ENCODE results near the gene ACTMAP.
A peak's percentile ranks its signal among the peaks of the same experiment; 100 is the strongest.

The ACTMAP gene

DNA sequence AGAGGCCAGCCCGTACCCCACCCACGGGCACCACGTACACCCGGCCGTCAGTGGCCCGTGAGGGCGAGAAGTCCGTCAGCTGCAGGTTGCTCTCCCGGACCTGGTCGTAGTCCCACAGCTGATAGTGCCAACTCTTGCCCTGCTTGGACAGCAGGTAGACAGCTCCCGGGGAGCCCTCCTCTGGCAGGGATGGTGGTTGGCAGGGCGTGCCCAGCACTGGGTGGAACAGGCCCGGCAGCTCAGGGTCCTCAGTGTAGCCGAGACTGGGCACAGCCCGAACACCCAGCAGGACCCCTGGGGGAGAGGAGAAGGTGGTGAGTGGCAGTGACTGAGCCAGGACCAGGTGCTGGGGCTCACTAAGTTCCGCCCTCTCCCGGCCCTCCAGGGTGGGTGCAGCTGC lies 7.8 kb downstream of the ACTMAP start:
- peak; percentile 5 for ATAC-seq
- no peak for TF ChIP-seq POU6F1 (CRISPR knock-in tag; IDR thresholded peaks at IDR 0.05; ENCODE audit: borderline replicate concordance, low read depth)
- no peak for TF ChIP-seq SNAI2 (CRISPR knock-in tag; IDR thresholded peaks at IDR 0.05)
- TF ChIP-seq CREB5 (CRISPR knock-in tag; IDR thresholded peaks at IDR 0.05; ENCODE audit: low read depth), result no peak
- TF ChIP-seq, protein P1, sequence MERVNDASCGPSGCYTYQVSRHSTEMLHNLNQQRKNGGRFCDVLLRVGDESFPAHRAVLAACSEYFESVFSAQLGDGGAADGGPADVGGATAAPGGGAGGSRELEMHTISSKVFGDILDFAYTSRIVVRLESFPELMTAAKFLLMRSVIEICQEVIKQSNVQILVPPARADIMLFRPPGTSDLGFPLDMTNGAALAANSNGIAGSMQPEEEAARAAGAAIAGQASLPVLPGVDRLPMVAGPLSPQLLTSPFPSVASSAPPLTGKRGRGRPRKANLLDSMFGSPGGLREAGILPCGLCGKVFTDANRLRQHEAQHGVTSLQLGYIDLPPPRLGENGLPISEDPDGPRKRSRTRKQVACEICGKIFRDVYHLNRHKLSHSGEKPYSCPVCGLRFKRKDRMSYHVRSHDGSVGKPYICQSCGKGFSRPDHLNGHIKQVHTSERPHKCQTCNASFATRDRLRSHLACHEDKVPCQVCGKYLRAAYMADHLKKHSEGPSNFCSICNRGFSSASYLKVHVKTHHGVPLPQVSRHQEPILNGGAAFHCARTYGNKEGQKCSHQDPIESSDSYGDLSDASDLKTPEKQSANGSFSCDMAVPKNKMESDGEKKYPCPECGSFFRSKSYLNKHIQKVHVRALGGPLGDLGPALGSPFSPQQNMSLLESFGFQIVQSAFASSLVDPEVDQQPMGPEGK (CRISPR knock-in tag; IDR thresholded peaks at IDR 0.05; ENCODE audit: borderline replicate concordance), result no peak
- TF ChIP-seq ZNF565 (CRISPR knock-in tag; conservative IDR thresholded peaks at IDR 0.05; ENCODE audit: low read depth), result no peak
- TF ChIP-seq OSR1 (CRISPR knock-in tag; IDR thresholded peaks at IDR 0.05), result no peak
- no peak for TF ChIP-seq CSRNP3 (CRISPR knock-in tag; IDR thresholded peaks at IDR 0.05)
- TF ChIP-seq, protein P2, sequence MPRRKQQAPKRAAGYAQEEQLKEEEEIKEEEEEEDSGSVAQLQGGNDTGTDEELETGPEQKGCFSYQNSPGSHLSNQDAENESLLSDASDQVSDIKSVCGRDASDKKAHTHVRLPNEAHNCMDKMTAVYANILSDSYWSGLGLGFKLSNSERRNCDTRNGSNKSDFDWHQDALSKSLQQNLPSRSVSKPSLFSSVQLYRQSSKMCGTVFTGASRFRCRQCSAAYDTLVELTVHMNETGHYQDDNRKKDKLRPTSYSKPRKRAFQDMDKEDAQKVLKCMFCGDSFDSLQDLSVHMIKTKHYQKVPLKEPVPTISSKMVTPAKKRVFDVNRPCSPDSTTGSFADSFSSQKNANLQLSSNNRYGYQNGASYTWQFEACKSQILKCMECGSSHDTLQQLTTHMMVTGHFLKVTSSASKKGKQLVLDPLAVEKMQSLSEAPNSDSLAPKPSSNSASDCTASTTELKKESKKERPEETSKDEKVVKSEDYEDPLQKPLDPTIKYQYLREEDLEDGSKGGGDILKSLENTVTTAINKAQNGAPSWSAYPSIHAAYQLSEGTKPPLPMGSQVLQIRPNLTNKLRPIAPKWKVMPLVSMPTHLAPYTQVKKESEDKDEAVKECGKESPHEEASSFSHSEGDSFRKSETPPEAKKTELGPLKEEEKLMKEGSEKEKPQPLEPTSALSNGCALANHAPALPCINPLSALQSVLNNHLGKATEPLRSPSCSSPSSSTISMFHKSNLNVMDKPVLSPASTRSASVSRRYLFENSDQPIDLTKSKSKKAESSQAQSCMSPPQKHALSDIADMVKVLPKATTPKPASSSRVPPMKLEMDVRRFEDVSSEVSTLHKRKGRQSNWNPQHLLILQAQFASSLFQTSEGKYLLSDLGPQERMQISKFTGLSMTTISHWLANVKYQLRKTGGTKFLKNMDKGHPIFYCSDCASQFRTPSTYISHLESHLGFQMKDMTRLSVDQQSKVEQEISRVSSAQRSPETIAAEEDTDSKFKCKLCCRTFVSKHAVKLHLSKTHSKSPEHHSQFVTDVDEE (CRISPR knock-in tag; IDR thresholded peaks at IDR 0.05), result no peak
- TF ChIP-seq ISL1 (CRISPR knock-in tag; IDR thresholded peaks at IDR 0.05), result no peak

- no peak for ATAC-seq
- no peak for TF ChIP-seq OSR1 (CRISPR knock-in tag; IDR thresholded peaks at IDR 0.05)
- no peak for TF ChIP-seq RARB (CRISPR knock-in tag; IDR thresholded peaks at IDR 0.05)
- no peak for TF ChIP-seq TOX (CRISPR knock-in tag; IDR thresholded peaks at IDR 0.05; ENCODE audit: borderline replicate concordance)
- no peak for TF ChIP-seq SNAI2 (CRISPR knock-in tag; IDR thresholded peaks at IDR 0.05)
- no peak for TF ChIP-seq CSRNP3 (CRISPR knock-in tag; IDR thresholded peaks at IDR 0.05)
- no peak for TF ChIP-seq ISL1 (CRISPR knock-in tag; IDR thresholded peaks at IDR 0.05)
- TF ChIP-seq GLIS3 (CRISPR knock-in tag; IDR thresholded peaks at IDR 0.05), result no peak
- TF ChIP-seq ZC3H10 (CRISPR knock-in tag; IDR thresholded peaks at IDR 0.05), result no peak
- no peak for TF ChIP-seq POU6F1 (CRISPR knock-in tag; IDR thresholded peaks at IDR 0.05; ENCODE audit: borderline replicate concordance, low read depth)
- TF ChIP-seq, protein P1 (CRISPR knock-in tag; IDR thresholded peaks at IDR 0.05; ENCODE audit: borderline replicate concordance), result no peak
- TF ChIP-seq BACH2 (CRISPR knock-in tag; IDR thresholded peaks at IDR 0.05; ENCODE audit: borderline replicate concordance), result no peak
- no peak for TF ChIP-seq ESRRG (CRISPR knock-in tag; IDR thresholded peaks at IDR 0.05)
- TF ChIP-seq ZNF70 (CRISPR knock-in tag; IDR thresholded peaks at IDR 0.05), result no peak
- TF ChIP-seq CSDC2 (CRISPR knock-in tag; IDR thresholded peaks at IDR 0.05), result no peak
- TF ChIP-seq ZFP30 (CRISPR knock-in tag; IDR thresholded peaks at IDR 0.05), result no peak
- TF ChIP-seq ZFP3 (CRISPR knock-in tag; IDR thresholded peaks at IDR 0.05), result no peak
- TF ChIP-seq ARNTL (CRISPR knock-in tag; IDR thresholded peaks at IDR 0.05; ENCODE audit: borderline replicate concordance, low read depth), result no peak
- no peak for TF ChIP-seq ZNF565 (CRISPR knock-in tag; conservative IDR thresholded peaks at IDR 0.05; ENCODE audit: low read depth)
- TF ChIP-seq CREB5 (CRISPR knock-in tag; IDR thresholded peaks at IDR 0.05; ENCODE audit: low read depth), result no peak
Measured at GRCh38 chr19:40741527-40742390, 8.5 kb downstream of the ACTMAP start.

Measured in SK-N-SH treated with all-trans-retinoic acid at 6 μM for 48 hours (cell line).